Left cardiac atrium (tissue), 4 donors: Measurements from ENCODE around the gene RNF5. TPM values are rescaled to one million over a fixed set of nuclear protein-coding genes. Genes with fewer than 3 reads are reported as not detected.

Experiments
- ATAC-seq, 2 donors: fragments of 200-7000 bp; cut with Tn5 transposase; one replicate each; pipeline ENCODE4 v1.9.1; 2020; ENCODE audit warnings: mild to moderate bottlenecking in 2 of 2, moderate library complexity in 2 of 2
- DNase-seq: peaks from one replicate; pipeline ENCODE4 v3.0.0-alpha.2; 2020
- intact Hi-C, 2 donors: fragments of 100-400 bp; cut with DNase I; formaldehyde crosslinking; loops; one replicate each; pipeline versions ENCODE4 v1.14.1 to v1.15.1; 2022 to 2023
- microRNA-seq, 2 donors: library from miRNA; unstranded; fragments of <30 nt; microRNA quantifications; one replicate each; pipeline ENCODE4 v1.2.0, GENCODE V29; 2020
- total RNA-seq, 2 donors: library from RNA; stranded (reverse); fragmentation: NEBNext Ultra II Directional; extraction: Animal tissue kit (Norgen Biotek cat#: 25700); gene quantifications; one replicate each; pipeline ENCODE4 v1.2.1, GENCODE V29; 2021
- donor health status: DM: no; HTN: yes; CAD: no.
- donor health status: DM: no; HTN: yes; CAD: no; lungs with severe emphysema.
- donor health status: DM: yes; HTN: yes; CAD: no.
- donor health status: Dilated cardiomyopathy.

RNF5 gene
- total RNA-seq, 2 donors from 2014 or later = 73.0 to 77.9 TPM

DNA sequence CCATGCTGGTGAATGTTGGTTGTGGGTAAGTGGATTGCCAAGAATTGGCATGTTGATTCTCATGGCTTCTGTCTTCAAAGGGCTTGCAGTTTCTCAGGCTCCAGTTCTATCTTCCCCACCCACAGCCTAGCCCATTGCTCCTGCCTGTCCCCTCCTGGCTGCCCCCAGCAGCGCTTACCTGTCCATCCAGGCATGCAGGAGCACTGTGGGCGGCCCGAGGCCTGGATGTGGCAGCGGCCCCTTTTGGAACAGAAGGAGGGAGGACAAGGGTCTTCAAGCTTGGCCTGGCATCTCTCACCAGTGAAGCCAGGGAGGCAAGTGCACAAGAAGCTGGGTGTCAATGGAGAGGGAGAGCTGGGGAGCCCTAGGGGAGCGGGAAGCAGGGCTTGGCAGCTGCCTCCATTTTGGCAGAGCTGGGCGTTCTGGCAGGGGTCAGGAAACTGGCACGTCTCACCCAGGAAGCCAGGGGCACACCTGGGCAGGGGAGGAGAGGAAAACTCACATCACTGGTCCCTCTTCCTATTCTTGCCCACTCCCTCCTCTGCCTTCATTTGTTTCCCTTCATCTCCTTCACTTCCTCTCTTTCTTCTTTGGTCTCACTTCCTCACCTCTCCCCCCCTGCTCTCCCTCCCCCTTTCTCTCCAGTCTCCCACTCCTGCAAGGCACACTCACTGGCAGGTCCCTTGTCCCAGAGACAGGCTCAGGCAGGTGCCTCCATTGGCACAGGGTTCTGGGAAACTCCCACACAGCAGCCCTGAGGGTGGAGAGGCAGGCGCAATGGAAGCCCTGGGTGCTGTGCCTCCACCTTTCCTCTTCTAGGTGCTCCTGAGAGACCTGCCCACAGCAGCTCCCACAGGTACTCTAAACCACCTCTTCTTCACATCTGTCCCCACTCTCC, 44.4 kb downstream of the RNF5 start:
- ATAC-seq (no peak), DNase-seq (no peak)
- intact Hi-C loops = no loop called here

DNA sequence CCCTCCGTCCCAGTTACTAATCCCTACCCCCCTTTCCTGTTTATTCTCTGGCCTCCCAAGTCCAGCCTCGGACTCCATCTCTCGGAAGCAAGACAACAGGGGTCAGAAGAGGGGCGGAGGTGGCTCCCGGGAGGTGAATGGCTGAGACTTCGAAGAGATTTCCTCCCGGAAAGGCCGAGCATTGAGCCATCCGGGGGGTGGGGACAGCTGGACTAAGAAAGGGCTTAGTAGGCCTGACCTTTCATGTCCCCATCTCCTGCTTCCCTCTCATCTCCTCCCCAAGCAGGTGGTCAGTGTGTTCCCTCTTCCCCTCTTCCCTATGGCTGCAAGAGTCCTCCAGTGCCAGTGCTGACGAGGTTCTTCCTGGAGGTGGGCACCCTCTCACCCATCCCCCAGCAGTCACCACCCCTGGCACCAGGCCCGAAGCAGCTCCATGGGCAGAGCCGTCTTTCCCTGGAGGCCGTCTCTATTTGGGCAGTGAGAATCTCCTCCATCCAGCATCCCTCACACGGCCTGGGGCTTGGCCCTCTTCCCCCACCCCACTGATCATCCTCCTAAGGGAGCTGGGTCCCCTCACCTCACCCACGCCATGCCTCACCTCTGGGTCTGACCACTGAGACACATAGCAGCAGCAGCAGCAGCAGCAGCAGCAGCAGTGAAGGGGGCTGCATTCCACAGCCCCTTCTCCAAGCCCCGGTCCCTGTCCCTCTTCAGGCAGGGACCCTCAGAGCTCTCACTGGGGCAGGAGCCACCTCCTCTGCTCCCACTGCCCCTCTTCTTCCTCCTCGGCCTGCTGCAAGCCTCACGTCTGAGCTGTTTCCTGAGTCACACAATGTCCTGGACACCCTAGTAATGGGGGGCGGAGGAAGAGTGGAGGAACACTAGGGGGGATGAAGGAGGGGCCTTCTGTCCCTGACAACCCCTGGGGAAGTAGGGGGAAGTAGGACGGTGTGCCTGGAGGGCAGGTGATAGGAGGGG, 45.3 kb downstream of the RNF5 start, which contains the start of gene NOTCH4:
Gene NOTCH4 (minus strand): TSS at position 810 of the 978 bp plus-strand sequence. CDS start 139 bp downstream, at position 671.
- DNase-seq (peak; percentile 41), ATAC-seq (peak; percentile 52 to 66)
- intact Hi-C loops = no loop called here

DNA sequence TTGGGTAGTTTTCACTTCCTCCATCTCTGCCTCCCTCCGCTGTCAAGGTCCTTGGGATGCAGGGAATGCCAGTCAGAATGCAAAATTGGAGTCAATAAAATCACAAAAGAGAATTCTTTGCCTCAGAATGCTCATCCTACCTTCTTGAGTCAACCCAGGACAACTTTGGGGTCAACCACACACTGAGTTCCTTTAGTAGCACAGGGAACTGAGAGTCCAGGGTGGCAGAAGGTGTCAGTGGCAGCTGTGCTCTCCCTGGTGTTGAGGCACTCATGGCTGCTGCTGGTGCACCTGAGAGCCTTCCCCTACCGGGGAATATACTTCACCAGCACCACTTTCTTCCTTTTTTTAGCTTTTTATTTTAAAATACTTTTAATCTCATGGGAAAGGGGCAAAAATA, 46.5 kb downstream of the RNF5 start:
- intact Hi-C loops = no loop called here
- DNase-seq (no peak), ATAC-seq (no peak)

DNA sequence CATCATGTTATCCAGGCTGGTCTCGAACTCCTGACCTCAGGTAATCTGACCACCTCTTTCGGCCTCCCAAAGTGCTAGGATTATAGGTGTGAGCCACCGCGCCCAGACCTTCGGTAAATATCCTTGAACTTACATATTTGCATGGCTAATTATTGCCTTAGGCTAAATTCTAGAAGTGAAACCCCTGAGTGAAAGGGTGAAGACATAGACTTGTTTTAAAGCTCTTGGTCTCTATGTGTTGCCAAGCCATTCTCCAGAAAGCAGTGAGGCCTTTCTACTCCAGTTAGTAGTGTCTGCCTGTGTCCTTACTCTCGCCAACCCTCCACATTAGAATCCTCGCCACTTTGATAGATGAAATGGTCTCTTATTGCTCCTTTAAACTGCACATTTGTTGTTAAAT, 48.2 kb downstream of the RNF5 start:
- intact Hi-C loops = no loop called here
- ATAC-seq (no peak), DNase-seq (no peak)

Small RNAs within 50 kb of the gene (microRNA-seq; reads per million reads assigned to microRNA genes)
- gene MIR6721 (0.82 to 1.0 reads per million in 2 donors), gene MIR6833 (0 to 0.27 reads per million in 2 donors)

Other genes starting within 250 kb of the RNF5 start
- 100 to 1,000 TPM in 1 of 2 donors, 10 to 100 TPM in 1; 50.3 to 113 TPM for gene CFB, start 232.3 kb upstream of the RNF5 start, total RNA-seq
- 10 to 100 TPM; 39.8 to 53.7 TPM for gene NELFE, start 219.4 kb upstream of the RNF5 start, total RNA-seq
- 10 to 100 TPM; 36.8 to 45.1 TPM for gene SKIC2, start 219.2 kb upstream of the RNF5 start, total RNA-seq
- 10 to 100 TPM; 12.8 to 20.9 TPM for gene DXO, start 206.3 kb upstream of the RNF5 start, total RNA-seq
- 100 to 1,000 TPM; 199 to 206 TPM for gene C4A, start 196.3 kb upstream of the RNF5 start, total RNA-seq
- gene C4B, start 163.6 kb upstream of the RNF5 start, total RNA-seq = 100 to 1,000 TPM; 177 to 235 TPM
- 10 to 100 TPM in 1 of 2 donors, 1 to 10 TPM in 1; 2.0 to 10.3 TPM for gene CYP21A2, start 140.0 kb upstream of the RNF5 start, total RNA-seq
- gene TNXB, start 69.1 kb upstream of the RNF5 start, total RNA-seq = 100 to 1,000 TPM; 143 to 158 TPM
- 10 to 100 TPM; 35.4 to 36.2 TPM for gene ATF6B, start 50.2 kb upstream of the RNF5 start, total RNA-seq
- 1 to 10 TPM; 2.6 TPM for gene FKBPL, start 48.1 kb upstream of the RNF5 start, total RNA-seq
- gene PRRT1, start 26.5 kb upstream of the RNF5 start, total RNA-seq = under 1 TPM; 0.77 to 0.97 TPM
- gene PPT2, start 24.3 kb upstream of the RNF5 start, total RNA-seq = 10 to 100 TPM; 20.2 to 29.6 TPM
- 1 to 10 TPM; 7.1 to 8.7 TPM for gene EGFL8, start 13.8 kb upstream of the RNF5 start, total RNA-seq
- 10 to 100 TPM; 54.8 to 58.1 TPM for gene AGPAT1, start 2.3 kb upstream of the RNF5 start, total RNA-seq
- gene AGER, start 5.8 kb downstream of the RNF5 start, total RNA-seq = 1 to 10 TPM; 2.4 to 2.8 TPM
- 10 to 100 TPM; 43.7 to 47.7 TPM for gene PBX2, start 11.8 kb downstream of the RNF5 start, total RNA-seq
- 10 to 100 TPM in 1 of 2 donors, 1 to 10 TPM in 1; 8.5 to 15.8 TPM for gene GPSM3, start 14.2 kb downstream of the RNF5 start, total RNA-seq
- 10 to 100 TPM; 22.4 to 27.9 TPM for gene NOTCH4, start 45.7 kb downstream of the RNF5 start, total RNA-seq
- not detected for gene TSBP1, start 193.5 kb downstream of the RNF5 start, total RNA-seq
- not detected for gene BTNL2, start 228.8 kb downstream of the RNF5 start, total RNA-seq